ENCODE measurements around the gene NACA.

NACA gene

GRCh38 chr12:56687223-56688128, 37.6 kb downstream of the NACA start:
- DNase-seq (ENCODE audit: low read depth in 3 of 3) = peak in 1 of 3 experiments; percentile 43

GRCh38 chr12:56684745-56685359, 40.2 kb downstream of the NACA start:
- no peak for DNase-seq (ENCODE audit: low read depth in 3 of 3)

GRCh38 chr12:56682323-56682722, 42.8 kb downstream of the NACA start:
- DNase-seq (ENCODE audit: low read depth in 3 of 3) = no peak

- DNase-seq (ENCODE audit: low read depth in 3 of 3) = no peak
Observed at GRCh38 chr12:56679883-56680575, 45.1 kb downstream of the NACA start.

GRCh38 chr12:56678852-56679251, 46.2 kb downstream of the NACA start:
- no peak for DNase-seq (ENCODE audit: low read depth in 3 of 3)

- no peak for DNase-seq (ENCODE audit: low read depth in 3 of 3)
Observed at GRCh38 chr12:56677680-56678079, 47.4 kb downstream of the NACA start.

GRCh38 chr12:56676851-56677580, 48.1 kb downstream of the NACA start:
- DNase-seq (ENCODE audit: low read depth in 3 of 3) = no peak

GRCh38 chr12:56671608-56672007, 53.5 kb downstream of the NACA start:
- no peak for DNase-seq (ENCODE audit: low read depth in 3 of 3)

GRCh38 chr12:56670836-56671235, 54.3 kb downstream of the NACA start:
- DNase-seq (ENCODE audit: low read depth in 3 of 3) = no peak

GRCh38 chr12:56668197-56668457, 57.0 kb downstream of the NACA start:
- no peak for DNase-seq (ENCODE audit: low read depth in 3 of 3)
